ENCODE measurements around the gene RIOK1.

DNA sequence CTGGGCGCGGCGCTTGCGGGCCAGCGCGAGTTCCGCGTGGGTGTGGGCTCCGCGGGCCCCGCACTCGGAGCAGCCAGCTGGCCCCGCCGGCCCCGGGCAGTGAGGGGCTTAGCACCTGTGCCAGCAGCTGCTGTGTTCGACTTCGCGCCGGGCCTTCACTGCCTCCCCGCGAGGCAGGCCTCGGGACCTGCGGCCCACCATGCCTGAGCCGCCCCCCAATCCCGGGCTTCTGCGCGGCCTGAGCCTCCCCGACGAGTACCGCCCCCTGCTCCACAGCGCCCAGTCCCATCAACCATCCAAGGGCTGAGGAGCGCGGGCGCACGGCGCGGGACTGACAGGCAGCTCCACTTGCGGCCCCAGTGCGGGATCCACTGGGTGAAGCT lies 36.2 kb downstream of the RIOK1 start:
- TF ChIP-seq, protein P1, sequence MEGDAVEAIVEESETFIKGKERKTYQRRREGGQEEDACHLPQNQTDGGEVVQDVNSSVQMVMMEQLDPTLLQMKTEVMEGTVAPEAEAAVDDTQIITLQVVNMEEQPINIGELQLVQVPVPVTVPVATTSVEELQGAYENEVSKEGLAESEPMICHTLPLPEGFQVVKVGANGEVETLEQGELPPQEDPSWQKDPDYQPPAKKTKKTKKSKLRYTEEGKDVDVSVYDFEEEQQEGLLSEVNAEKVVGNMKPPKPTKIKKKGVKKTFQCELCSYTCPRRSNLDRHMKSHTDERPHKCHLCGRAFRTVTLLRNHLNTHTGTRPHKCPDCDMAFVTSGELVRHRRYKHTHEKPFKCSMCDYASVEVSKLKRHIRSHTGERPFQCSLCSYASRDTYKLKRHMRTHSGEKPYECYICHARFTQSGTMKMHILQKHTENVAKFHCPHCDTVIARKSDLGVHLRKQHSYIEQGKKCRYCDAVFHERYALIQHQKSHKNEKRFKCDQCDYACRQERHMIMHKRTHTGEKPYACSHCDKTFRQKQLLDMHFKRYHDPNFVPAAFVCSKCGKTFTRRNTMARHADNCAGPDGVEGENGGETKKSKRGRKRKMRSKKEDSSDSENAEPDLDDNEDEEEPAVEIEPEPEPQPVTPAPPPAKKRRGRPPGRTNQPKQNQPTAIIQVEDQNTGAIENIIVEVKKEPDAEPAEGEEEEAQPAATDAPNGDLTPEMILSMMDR (conservative IDR thresholded peaks at IDR 0.05; ENCODE audit: low read length), result no peak
- no peak for TF ChIP-seq EZH2phosphoT487 (IDR thresholded peaks at IDR 0.05; ENCODE audit: borderline replicate concordance)
